Neural progenitor cell (in vitro differentiated cells): ENCODE data around the gene HLA-F.

Source experiments
- CTCF ChIP-seq: fragments of 200-600 bp; sonication (generic); IDR thresholded peaks from 2 replicates; pipeline ENCODE4 v1.5.1; 2017; ENCODE audit warnings: antibody characterized with exemption, mild to moderate bottlenecking
- EZH2 ChIP-seq: fragments of 200-600 bp; sonication (generic); IDR thresholded peaks from 2 replicates; pipeline ENCODE4 v1.6.1; 2017; ENCODE audit warnings: antibody characterized with exemption, mild to moderate bottlenecking, moderate library complexity

- TF ChIP-seq CTCF (no peak), EZH2 (no peak)
Measured at GRCh38 chr6:29762051-29762450, 38.8 kb downstream of the HLA-F start.
